Measurements from ENCODE around the gene RAB11FIP2. TPM values are rescaled to one million over a fixed set of nuclear protein-coding genes. Genes with fewer than 3 reads are reported as not detected.

The RAB11FIP2 gene
- total and polyA plus RNA-seq, 2 of the 4 experiments (the other 2 are of a cell fraction): 3.6 to 16.1 TPM

DNA sequence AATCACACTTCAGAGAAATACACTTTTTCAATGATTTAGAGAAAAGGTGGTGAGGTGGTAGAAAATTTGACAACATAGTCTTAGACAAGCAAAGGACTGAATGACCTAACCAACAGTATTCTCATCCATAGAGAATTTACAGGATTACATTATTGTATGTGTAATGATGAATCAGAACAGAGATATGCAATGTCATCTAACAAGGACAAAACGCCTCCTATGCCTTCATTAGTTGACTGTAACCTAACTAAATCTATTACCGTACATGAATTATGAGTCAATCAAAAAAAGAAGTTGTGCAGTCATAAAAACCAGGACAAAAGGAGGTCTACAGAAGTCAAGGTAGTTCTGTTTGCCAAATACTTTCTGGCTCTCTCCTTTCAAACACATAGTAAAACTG, 66.5 kb downstream of the RAB11FIP2 start:
- no peak overlapping the region for H2BK15ac ChIP-seq (ENCODE audit: low read depth, low read length)
- no peak overlapping the region for H3K18ac ChIP-seq (ENCODE audit: low read depth, low read length)
- in situ Hi-C loops (cut with MboI; ENCODE audit: low sequenced_read_pairs): no loop called here
- no peak overlapping the region for H3K4me2 ChIP-seq (ENCODE audit: low read depth, low read length)
- H2BK5ac ChIP-seq (ENCODE audit: low read depth, low read length, poor library complexity, severe bottlenecking): no peak overlapping the region
- H3K14ac ChIP-seq (replicated peaks; ENCODE audit: low read depth, low read length): no peak overlapping the region
- no peak overlapping the region for H2AK5ac ChIP-seq (ENCODE audit: low read depth, low read length)
- ATAC-seq (ENCODE audit: low read depth): peak; percentile 94
- DNase-seq: peak; percentile 87
- no CpG with 5 or more reads among the region's 2 CpGs for WGBS, 2 experiments (ENCODE audit: extremely low coverage in 2 of 2, insufficient read length in 1 of 2)
- no peak overlapping the region for H3K9ac ChIP-seq (ENCODE audit: low read depth, low read length)
- no peak overlapping the region for H3K27ac ChIP-seq (ENCODE audit: insufficient read depth, low read length)
- no peaks in the 10 kb centered on the region for H3K36me3 ChIP-seq (ENCODE audit: control insufficient read depth, insufficient read depth, low read length)
- no peak overlapping the region for H3K4ac ChIP-seq (ENCODE audit: low read depth, low read length)
- no peak overlapping the region for H2AK9ac ChIP-seq (replicated peaks; ENCODE audit: low read depth, low read length, poor library complexity)
- CTCF ChIA-PET: interaction anchor here (1.4 kb wide), 1 partner anchor 261 kb away, joined by 3 read pairs; no protein-coding TSS in a partner anchor
- BruUV-seq (replicated peaks): no TSS peak
- H3K23ac ChIP-seq (ENCODE audit: low read depth, low read length): no peak overlapping the region
- no peak overlapping the region for H2BK20ac ChIP-seq (ENCODE audit: low read depth, low read length)
- H4K5ac ChIP-seq (ENCODE audit: low read depth, low read length): no peak overlapping the region
- no peak overlapping the region for H3K56ac ChIP-seq (ENCODE audit: extremely low read depth, insufficient read depth, low read length)
- POLR2A ChIA-PET (ENCODE audit: unreplicated experiment): no interaction called here
- TF ChIP-seq POLR2A (IDR thresholded peaks at IDR 0.05; ENCODE audit: low read depth, low read length): no peak
- no peak for TF ChIP-seq RFX5 (IDR thresholded peaks at IDR 0.05; ENCODE audit: low read depth, low read length)
- TF ChIP-seq MAFK (IDR thresholded peaks at IDR 0.05; ENCODE audit: low read depth, low read length): peak; percentile 54
- no peak for TF ChIP-seq CTCF (conservative IDR thresholded peaks at IDR 0.05; ENCODE audit: low read depth, low read length)
- peak; percentile 68 for TF ChIP-seq CEBPB (IDR thresholded peaks at IDR 0.05; ENCODE audit: low read depth, low read length)
- no peak for TF ChIP-seq MXI1 (IDR thresholded peaks at IDR 0.05; ENCODE audit: borderline replicate concordance, low read depth, low read length)
- TF ChIP-seq FOS (IDR thresholded peaks at IDR 0.05; ENCODE audit: low read depth, low read length): peak; percentile 76
- no peak for TF ChIP-seq RAD21 (IDR thresholded peaks at IDR 0.05; ENCODE audit: low read length)
- no peak for TF ChIP-seq SMC3 (IDR thresholded peaks at IDR 0.05; ENCODE audit: low read depth, low read length)
- TF ChIP-seq ELK1 (IDR thresholded peaks at IDR 0.05; ENCODE audit: borderline replicate concordance, low read depth, low read length): no peak
- TF ChIP-seq BHLHE40 (IDR thresholded peaks at IDR 0.05; ENCODE audit: low read depth, low read length): no peak
- no peak for TF ChIP-seq CHD1 (IDR thresholded peaks at IDR 0.05; ENCODE audit: low read depth, low read length)
- TF ChIP-seq MAZ (IDR thresholded peaks at IDR 0.05; ENCODE audit: borderline replicate concordance, low read depth, low read length): no peak
- TF ChIP-seq RCOR1 (IDR thresholded peaks at IDR 0.05; ENCODE audit: insufficient replicate concordance, low read length): no peak
- no peak for TF ChIP-seq USF2 (IDR thresholded peaks at IDR 0.05; ENCODE audit: low read depth, low read length)
- TF ChIP-seq NFE2L2 (IDR thresholded peaks at IDR 0.05; ENCODE audit: low read depth, low read length): peak; percentile 79
- no peak overlapping the region for H4K8ac ChIP-seq (ENCODE audit: low read depth in 2 of 2, low read length in 2 of 2)
- H4K20me1 ChIP-seq (ENCODE audit: insufficient read depth, low read length): no peaks in the 10 kb centered on the region
- H3K9me3 ChIP-seq (ENCODE audit: control insufficient read depth, insufficient read depth, low read length): no peaks in the 10 kb centered on the region
- no peaks in the 10 kb centered on the region for H3K79me1 ChIP-seq (ENCODE audit: low read depth in 1 of 2, low read length in 2 of 2)
- H2AFZ ChIP-seq (replicated peaks; ENCODE audit: low read length, poor library complexity): no peak overlapping the region
- intact Hi-C loops (cut with micrococcal nuclease): no loop called here
- H4K91ac ChIP-seq (ENCODE audit: insufficient read depth, low read depth, low read length): no peak overlapping the region
- H3K4me3 ChIP-seq (ENCODE audit: insufficient read depth, low read depth, low read length): no peak overlapping the region
- H3K9me1 ChIP-seq (ENCODE audit: insufficient read depth, low read length): no peaks in the 10 kb centered on the region
- no peaks in the 10 kb centered on the region for H3K4me1 ChIP-seq (ENCODE audit: control insufficient read depth, insufficient read depth, low read length)
- H3K27me3 ChIP-seq (ENCODE audit: control insufficient read depth, insufficient read depth, low read length): no peaks in the 10 kb centered on the region
- dilution Hi-C loops (cut with HindIII; ENCODE audit: low sequenced_read_pairs, unreplicated experiment): no loop called here
- no peak overlapping the region for H2BK120ac ChIP-seq (ENCODE audit: low read depth, low read length)
